Nephron progenitor cell (in vitro differentiated cells): ENCODE measurements around the gene COL18A1.

Source experiments
- DNase-seq: peaks from one replicate; pipeline ENCODE4 v3.0.0; 2021
- H3K27ac Mint-ChIP-seq: 2 replicates; pipeline ENCODE4 v1.8.0; 2021; ENCODE audit warnings: mild to moderate bottlenecking, moderate library complexity, mixed read lengths
- H3K27me3 Mint-ChIP-seq: 2 replicates; pipeline ENCODE4 v1.8.0; 2021; ENCODE audit warnings: mild to moderate bottlenecking, low read depth, mixed read lengths; ENCODE audit not compliant: poor library complexity
- H3K36me3 Mint-ChIP-seq: 2 replicates; pipeline ENCODE4 v1.8.0; 2021; ENCODE audit warnings: low read depth, mixed read lengths
- H3K4me1 Mint-ChIP-seq: 2 replicates; pipeline ENCODE4 v1.8.0; 2021; ENCODE audit warnings: mixed read lengths
- H3K4me3 Mint-ChIP-seq: 2 replicates; pipeline ENCODE4 v1.8.0; 2021; ENCODE audit warnings: mild to moderate bottlenecking, moderate library complexity, mixed read lengths
- H3K9me3 Mint-ChIP-seq: 2 replicates; pipeline ENCODE4 v1.8.0; 2021; ENCODE audit warnings: mild to moderate bottlenecking, moderate library complexity, mixed read lengths
- CTCF ChIP-seq: fragments of 200-600 bp; sonication (generic); IDR thresholded peaks from 2 replicates; pipeline ENCODE4 v1.5.0; 2021; ENCODE audit warnings: antibody characterized with exemption

COL18A1 gene

GRCh38 chr21:45562402-45562801 is 157.4 kb downstream of the COL18A1 start:
- peaks cover 12% of the 10 kb centered on the region for H3K36me3 Mint-ChIP-seq
- no peak for TF ChIP-seq CTCF
- no peak overlapping the region for H3K4me3 Mint-ChIP-seq
- peaks cover 26% of the 10 kb centered on the region for H3K9me3 Mint-ChIP-seq
- no peak overlapping the region for H3K27ac Mint-ChIP-seq
- peaks cover 46% of the 10 kb centered on the region for H3K27me3 Mint-ChIP-seq
- no peak for DNase-seq
- H3K4me1 Mint-ChIP-seq: peaks cover 19% of the 10 kb centered on the region

GRCh38 chr21:45562965-45563364 is 158.0 kb downstream of the COL18A1 start:
- peaks cover 19% of the 10 kb centered on the region for H3K4me1 Mint-ChIP-seq
- no peak for TF ChIP-seq CTCF
- H3K4me3 Mint-ChIP-seq: no peak overlapping the region
- no peak overlapping the region for H3K27ac Mint-ChIP-seq
- H3K27me3 Mint-ChIP-seq: peaks cover 44% of the 10 kb centered on the region
- H3K36me3 Mint-ChIP-seq: peaks cover 12% of the 10 kb centered on the region
- no peak for DNase-seq
- H3K9me3 Mint-ChIP-seq: peaks cover 26% of the 10 kb centered on the region
